HEK293 (cell line): ENCODE data around the gene IGFBP5.

Source experiments
- CTCF ChIA-PET: fragments of 350-600 bp; formaldehyde crosslinking; extraction: SDS; loops from one replicate; lab custom pipeline; 2021; ENCODE audit warnings: antibody characterized with exemption; lab: Yijun Ruan, JAX
- POLR2A ChIA-PET: fragments of 300-600 bp; formaldehyde crosslinking; extraction: SDS; loops from one replicate; lab custom pipeline; 2020; ENCODE audit warnings: antibody characterized with exemption, inconsistent platforms; lab: Yijun Ruan, JAX
- H3K27ac ChIP-seq: fragments of 200-500 bp; sonication (Bioruptor generic); 2 replicates; pipeline ENCODE4 v1.5.1; 2014; ENCODE audit warnings: low read depth, low read length, control low read depth, inconsistent platforms; ENCODE audit errors: extremely low read depth
- H3K36me3 ChIP-seq, 2 experiments: fragments of 200-500 bp in 1 of 2; sonication (Bioruptor generic) in 1 of 2; 1 replicate in 1 of 2; 2 replicates in 1 of 2; pipeline ENCODE4 v1.5.1; 2014 to 2017; ENCODE audit warnings: inconsistent platforms in 2 of 2, low read length in 2 of 2; ENCODE audit not compliant: control insufficient read depth in 2 of 2, insufficient read depth in 1 of 2
- H3K4me1 ChIP-seq: fragments of 200-500 bp; sonication (Bioruptor generic); 2 replicates; pipeline ENCODE4 v1.5.1; 2014; ENCODE audit warnings: mild to moderate bottlenecking, low read length, inconsistent platforms; ENCODE audit not compliant: control insufficient read depth, insufficient read depth
- H3K4me3 ChIP-seq: 2 replicates; pipeline ENCODE4 v1.5.1; 2011; ENCODE audit warnings: low read depth, mild to moderate bottlenecking, control low read depth, low read length, moderate library complexity
- H3K9me3 ChIP-seq: fragments of 200-500 bp; sonication (Bioruptor generic); 2 replicates; pipeline ENCODE4 v1.5.1; 2014; ENCODE audit warnings: low read depth, low read length, inconsistent platforms; ENCODE audit not compliant: control insufficient read depth, insufficient read depth
- FEZF1 ChIP-seq: fragments of 450-650 bp; formaldehyde crosslinking; IDR thresholded peaks from 2 replicates; pipeline ENCODE4 v1.5.1; 2016; ENCODE audit warnings: missing biosample characterization, missing genetic modification characterization
- GLI2 ChIP-seq: fragments of 450-650 bp; formaldehyde crosslinking; IDR thresholded peaks from 2 replicates; pipeline ENCODE4; 2017; ENCODE audit warnings: missing biosample characterization, missing genetic modification characterization, low read depth, borderline replicate concordance
- MYNN ChIP-seq: fragments of 450-650 bp; formaldehyde crosslinking; IDR thresholded peaks from 2 replicates; pipeline ENCODE4 v1.5.1; 2016; ENCODE audit warnings: missing biosample characterization, missing genetic modification characterization, borderline replicate concordance
- ZBTB11 ChIP-seq: fragments of 450-650 bp; formaldehyde crosslinking; conservative IDR thresholded peaks from 2 replicates; pipeline ENCODE4 v1.5.1; 2016; ENCODE audit warnings: low read depth, missing biosample characterization, missing genetic modification characterization
- ZBTB44 ChIP-seq: fragments of 450-650 bp; IDR thresholded peaks from 2 replicates; pipeline ENCODE4 v1.5.1; 2018; ENCODE audit warnings: missing biosample characterization, mild to moderate bottlenecking, missing genetic modification characterization
- ZFP41 ChIP-seq: fragments of 450-650 bp; formaldehyde crosslinking; IDR thresholded peaks from 2 replicates; pipeline ENCODE4 v1.5.1; 2016; ENCODE audit warnings: missing biosample characterization, missing genetic modification characterization, borderline replicate concordance
- ZNF223 ChIP-seq: fragments of 450-650 bp; formaldehyde crosslinking; IDR thresholded peaks from 2 replicates; pipeline ENCODE4 v1.5.1; 2016; ENCODE audit warnings: missing biosample characterization, missing genetic modification characterization
- ZNF239 ChIP-seq: fragments of 450-650 bp; formaldehyde crosslinking; IDR thresholded peaks from 2 replicates; pipeline ENCODE4 v1.5.1; 2016; ENCODE audit warnings: missing biosample characterization, missing genetic modification characterization
- ZNF24 ChIP-seq: fragments of 450-650 bp; formaldehyde crosslinking; IDR thresholded peaks from 2 replicates; pipeline ENCODE4 v1.5.1; 2016; ENCODE audit warnings: missing biosample characterization, missing genetic modification characterization
- ZNF350 ChIP-seq: fragments of 450-650 bp; formaldehyde crosslinking; IDR thresholded peaks from 2 replicates; pipeline ENCODE4 v1.5.0; 2017; ENCODE audit warnings: missing biosample characterization, mild to moderate bottlenecking, missing genetic modification characterization
- ZNF404 ChIP-seq: fragments of 450-650 bp; formaldehyde crosslinking; IDR thresholded peaks from 2 replicates; pipeline ENCODE4 v1.5.1; 2017; ENCODE audit warnings: missing biosample characterization, missing genetic modification characterization
- ZNF423 ChIP-seq: fragments of 450-650 bp; formaldehyde crosslinking; IDR thresholded peaks from 2 replicates; pipeline ENCODE4 v1.5.1; 2016; ENCODE audit warnings: missing biosample characterization, missing genetic modification characterization
- ZNF473 ChIP-seq: fragments of 450-650 bp; formaldehyde crosslinking; IDR thresholded peaks from 2 replicates; pipeline ENCODE4 v1.5.1; 2017; ENCODE audit warnings: missing biosample characterization, missing genetic modification characterization
- ZNF48 ChIP-seq: fragments of 450-650 bp; formaldehyde crosslinking; IDR thresholded peaks from 2 replicates; pipeline ENCODE4 v1.5.1; 2016; ENCODE audit warnings: missing biosample characterization, missing genetic modification characterization
- ZNF513 ChIP-seq: fragments of 450-650 bp; IDR thresholded peaks from 2 replicates; pipeline ENCODE4 v1.5.1; 2018; ENCODE audit warnings: missing biosample characterization, missing genetic modification characterization
- ZNF549 ChIP-seq: fragments of 450-650 bp; IDR thresholded peaks from 2 replicates; pipeline ENCODE4 v1.5.1; 2018; ENCODE audit warnings: missing biosample characterization, missing genetic modification characterization, mild to moderate bottlenecking, inconsistent platforms, moderate library complexity
- ZNF596 ChIP-seq: fragments of 450-650 bp; IDR thresholded peaks from 2 replicates; pipeline ENCODE4 v1.5.0; 2018; ENCODE audit warnings: missing biosample characterization, mild to moderate bottlenecking, missing genetic modification characterization, moderate library complexity
- ZNF704 ChIP-seq: fragments of 450-650 bp; formaldehyde crosslinking; IDR thresholded peaks from 2 replicates; pipeline ENCODE4 v1.5.1; 2016; ENCODE audit warnings: missing biosample characterization, missing genetic modification characterization
- ZSCAN16 ChIP-seq: fragments of 450-650 bp; formaldehyde crosslinking; IDR thresholded peaks from 2 replicates; pipeline ENCODE4 v1.5.1; 2016; ENCODE audit warnings: missing biosample characterization, missing genetic modification characterization
- ZXDB ChIP-seq: fragments of 450-650 bp; formaldehyde crosslinking; IDR thresholded peaks from 2 replicates; pipeline ENCODE4 v1.5.1; 2016; ENCODE audit warnings: missing biosample characterization, missing genetic modification characterization
- TF ChIP-seq, protein P1 (sequence below): fragments of 450-650 bp; formaldehyde crosslinking; IDR thresholded peaks from 2 replicates; pipeline ENCODE4 v1.5.1; 2017; ENCODE audit warnings: missing biosample characterization, missing genetic modification characterization

IGFBP5 gene

DNA sequence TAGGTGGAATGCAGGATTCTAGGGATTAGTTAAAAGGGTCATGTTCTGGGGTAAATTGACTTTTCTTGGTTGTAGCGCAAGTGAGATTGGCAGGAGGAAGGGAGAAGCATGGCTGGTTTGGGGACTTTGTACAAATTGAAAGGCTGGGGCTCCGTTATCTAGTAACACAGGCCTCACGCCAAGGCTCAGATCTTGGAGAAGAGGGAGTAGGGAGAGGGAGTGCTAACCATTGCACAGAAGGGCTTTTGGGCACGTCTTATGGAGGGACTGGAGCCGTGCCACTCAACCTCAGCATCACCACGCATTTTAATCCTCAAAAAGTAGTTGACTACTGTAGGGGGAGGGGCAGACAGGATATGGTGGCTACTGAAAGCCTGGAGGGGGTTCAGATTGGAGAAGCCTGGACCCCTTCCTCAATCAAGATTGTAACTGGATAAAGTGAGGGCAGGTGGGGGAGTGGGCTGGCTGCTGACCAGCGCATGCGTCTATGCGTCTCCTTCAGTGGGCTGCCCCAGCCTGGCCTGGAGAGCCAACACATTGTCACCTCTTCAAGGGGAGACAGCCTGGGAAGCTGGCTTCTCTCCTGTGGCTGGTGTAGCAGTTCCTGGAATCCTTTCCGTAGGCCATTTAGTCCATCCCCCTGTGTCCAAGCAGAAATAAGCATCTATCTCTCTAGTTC, 14.3 kb downstream of the IGFBP5 start:
- ChIA-PET CTCF (interaction anchor here (1.2 to 2.4 kb wide), 8 partner anchors 12 to 1075 kb away, joined by 3 to 21 read pairs (median 9); partner anchors contain the start of gene IGFBP5), POLR2A (no interaction called here)
- H3K4me3 ChIP-seq, result no peak overlapping the region
- no peak for TF ChIP-seq ZNF48
- no peak for TF ChIP-seq ZBTB44 (tag by site-specific recombination)
- no peak for TF ChIP-seq ZFP41
- no peak for TF ChIP-seq GLI2 (tag by site-specific recombination)
- no peak overlapping the region for H3K27ac ChIP-seq
- peaks cover 4 to 29% of the 10 kb centered on the region in 2 experiments; a peak in 2 of 3 replicates for H3K36me3 ChIP-seq
- peaks cover 5% of the 10 kb centered on the region for H3K4me1 ChIP-seq
- no peaks in the 10 kb centered on the region for H3K9me3 ChIP-seq

GRCh38 chr2:216679658-216680024, 15.7 kb downstream of the IGFBP5 start:
- no peak overlapping the region for H3K4me3 ChIP-seq

GRCh38 chr2:216678813-216679657, 16.3 kb downstream of the IGFBP5 start:
- Histone ChIP-seq H3K4me3 (no peak overlapping the region), H3K27ac (no peak overlapping the region), H3K36me3 (peaks cover 4 to 42% of the 10 kb centered on the region in 2 experiments; a peak in 2 of 3 replicates), H3K4me1 (peaks cover 5% of the 10 kb centered on the region), H3K9me3 (no peaks in the 10 kb centered on the region)
- CTCF ChIA-PET, result no interaction called here
- POLR2A ChIA-PET, result no interaction called here
- TF ChIP-seq ZNF24 (tag by site-specific recombination) (no peak), ZNF239 (tag by site-specific recombination) (no peak), ZSCAN16 (tag by site-specific recombination) (no peak), ZNF704 (tag by site-specific recombination) (no peak), ZNF350 (no peak), ZXDB (tag by site-specific recombination) (no peak), ZNF513 (tag by site-specific recombination) (no peak), FEZF1 (tag by site-specific recombination) (no peak)
- TF ChIP-seq, protein P1, sequence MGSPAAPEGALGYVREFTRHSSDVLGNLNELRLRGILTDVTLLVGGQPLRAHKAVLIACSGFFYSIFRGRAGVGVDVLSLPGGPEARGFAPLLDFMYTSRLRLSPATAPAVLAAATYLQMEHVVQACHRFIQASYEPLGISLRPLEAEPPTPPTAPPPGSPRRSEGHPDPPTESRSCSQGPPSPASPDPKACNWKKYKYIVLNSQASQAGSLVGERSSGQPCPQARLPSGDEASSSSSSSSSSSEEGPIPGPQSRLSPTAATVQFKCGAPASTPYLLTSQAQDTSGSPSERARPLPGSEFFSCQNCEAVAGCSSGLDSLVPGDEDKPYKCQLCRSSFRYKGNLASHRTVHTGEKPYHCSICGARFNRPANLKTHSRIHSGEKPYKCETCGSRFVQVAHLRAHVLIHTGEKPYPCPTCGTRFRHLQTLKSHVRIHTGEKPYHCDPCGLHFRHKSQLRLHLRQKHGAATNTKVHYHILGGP, result no peak

More at GRCh38 chr2:216679658-216680024, 15.7 kb downstream of the IGFBP5 start:
- Histone ChIP-seq H3K9me3 (no peaks in the 10 kb centered on the region), H3K36me3 (peaks cover 4 to 37% of the 10 kb centered on the region in 2 experiments; a peak in 2 of 3 replicates), H3K27ac (no peak overlapping the region), H3K4me1 (peaks cover 5% of the 10 kb centered on the region)
- ChIA-PET POLR2A (no interaction called here), CTCF (interaction anchor here (1.0 kb wide), 1 partner anchor 60 kb away, joined by 3 read pairs; no protein-coding TSS in a partner anchor)
- TF ChIP-seq ZNF549 (no peak), ZNF423 (tag by site-specific recombination) (no peak), ZNF223 (tag by site-specific recombination) (no peak), ZNF596 (tag by site-specific recombination) (no peak), ZBTB11 (tag by site-specific recombination) (no peak), ZNF473 (no peak), MYNN (tag by site-specific recombination) (no peak), ZNF404 (no peak)
